Panc1 (cell line): ENCODE data around the gene RPF1. TPM values are rescaled to one million over a fixed set of nuclear protein-coding genes. Genes with fewer than 3 reads are reported as not detected.

ENCODE experiments used
- ATAC-seq: fragments of 200-7000 bp; cut with Tn5 transposase; 2 replicates; pipeline ENCODE4 v1.9.1; 2020; ENCODE audit warnings: mild to moderate bottlenecking, moderate library complexity
- BruUV-seq: library from RNA; stranded (reverse); fragments of 400-500 nt; replicated peaks from 2 replicates; lab custom pipeline; 2021; lab: Mats Ljungman, UMichigan
- CTCF ChIA-PET: fragments of 300-600 bp; sonication (Branson Sonifier 250); formaldehyde crosslinking; loops from one replicate; lab custom pipeline; 2022; ENCODE audit warnings: antibody characterized with exemption; lab: Charles Lee
- POLR2A ChIA-PET: fragments of 300-600 bp; sonication (Branson Sonifier 250); formaldehyde crosslinking; loops from one replicate; lab custom pipeline; 2022; ENCODE audit warnings: antibody characterized with exemption; lab: Charles Lee
- DNase-seq: peaks from one replicate; pipeline ENCODE4 v3.0.0-alpha.2; 2010; ENCODE audit warnings: low read depth, low spot score
- H3K27ac ChIP-seq: 2 replicates; pipeline ENCODE4 v1.5.1; 2011; ENCODE audit warnings: mild to moderate bottlenecking, low read length, inconsistent platforms
- H3K27me3 ChIP-seq: fragments of 200-500 bp; sonication (Bioruptor generic); 2 replicates; pipeline ENCODE4 v1.6.0; 2014; ENCODE audit warnings: low read length, inconsistent platforms; ENCODE audit not compliant: control insufficient read depth, insufficient read depth
- H3K36me3 ChIP-seq: fragments of 200-500 bp; sonication (Bioruptor generic); 2 replicates; pipeline ENCODE4 v1.5.1; 2014; ENCODE audit warnings: inconsistent platforms, mild to moderate bottlenecking, low read length, moderate library complexity; ENCODE audit not compliant: control insufficient read depth, insufficient read depth
- H3K4me1 ChIP-seq: 2 replicates; pipeline ENCODE4 v1.5.1; 2011; ENCODE audit warnings: inconsistent platforms, mild to moderate bottlenecking, low read length, moderate library complexity; ENCODE audit not compliant: control insufficient read depth, insufficient read depth
- H3K4me3 ChIP-seq, 2 experiments: 2 replicates each; pipeline ENCODE4 v1.5.1; 2011 to 2012; ENCODE audit warnings: low read depth in 2 of 2, low read length in 2 of 2, mild to moderate bottlenecking in 2 of 2, inconsistent platforms in 1 of 2, moderate library complexity in 1 of 2
- H3K9me3 ChIP-seq: fragments of 200-500 bp; sonication (Bioruptor generic); 2 replicates; pipeline ENCODE4 v1.5.1; 2014; ENCODE audit warnings: low read depth, mild to moderate bottlenecking, inconsistent platforms, low read length, moderate library complexity; ENCODE audit not compliant: control insufficient read depth, insufficient read depth
- POLR2AphosphoS5 ChIP-seq: IDR thresholded peaks from 2 replicates; pipeline ENCODE4 v1.6.1; 2012; ENCODE audit warnings: mild to moderate bottlenecking, low read depth, low read length, moderate library complexity
- SIN3A ChIP-seq: IDR thresholded peaks from 2 replicates; pipeline ENCODE4 v1.6.1; 2012; ENCODE audit warnings: low read depth, mild to moderate bottlenecking, low read length, moderate library complexity, borderline replicate concordance; ENCODE audit not compliant: insufficient read depth
- TCF7L2 ChIP-seq: IDR thresholded peaks from 2 replicates; pipeline ENCODE4 v1.6.1; 2011; ENCODE audit warnings: mild to moderate bottlenecking, low read depth, low read length, inconsistent platforms
- in situ Hi-C: cut with HindIII; loops from 2 replicates; pipeline ENCODE4 v1.10.0; 2016; ENCODE audit warnings: low sequenced_read_pairs, low pct_unique_long_range_greater_than_20kb
- intact Hi-C: fragments of 100-400 bp; cut with micrococcal nuclease; formaldehyde crosslinking; loops from one replicate; pipeline ENCODE4 v1.10.0; 2022; ENCODE audit not compliant: unreplicated experiment
- total RNA-seq: library from RNA; stranded (reverse); gene quantifications from one replicate; pipeline ENCODE4 v1.2.1, GENCODE V29; 2021; ENCODE audit not compliant: unreplicated experiment
- TF ChIP-seq, protein P1 (sequence below), 2 experiments: IDR thresholded peaks; 2 replicates each; pipeline ENCODE4 v1.6.1; 2011 to 2012; ENCODE audit warnings: low read depth in 2 of 2, control low read depth in 1 of 2, low read length in 1 of 2, mild to moderate bottlenecking in 1 of 2, moderate library complexity in 1 of 2; ENCODE audit not compliant: insufficient read depth in 1 of 2
- TF ChIP-seq, protein P2 (sequence below): fragments of 450-650 bp; IDR thresholded peaks from 2 replicates; pipeline ENCODE4 v1.5.1; 2017; ENCODE audit warnings: mild to moderate bottlenecking

RPF1 gene
- total RNA-seq, 1 experiment from 2014 or later: 73.0 TPM

DNA sequence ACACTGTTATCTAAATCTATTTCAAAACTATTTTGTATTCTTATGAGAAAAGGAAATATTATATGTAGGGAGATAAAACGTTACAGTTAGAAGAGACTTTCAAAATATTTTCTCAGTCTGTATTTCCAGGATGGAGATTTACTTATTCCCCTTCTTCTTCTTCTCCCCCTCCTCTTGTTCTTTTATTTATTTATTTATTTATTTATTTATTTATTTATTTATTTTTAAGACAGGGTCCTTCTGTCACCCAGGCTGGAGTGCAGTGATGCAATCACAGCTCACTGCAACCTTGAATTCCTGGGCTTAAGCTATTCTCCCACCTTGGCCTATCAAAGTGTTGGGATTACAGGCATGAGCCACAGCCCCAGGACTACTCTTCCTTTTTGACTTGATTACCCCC lies 2.8 kb upstream of the RPF1 start:
- DNase-seq (no peak), ATAC-seq (no peak)
- Histone ChIP-seq H3K4me1 (peaks cover 9% of the 10 kb centered on the region), H3K4me3 (no peak overlapping the region), H3K36me3 (no peaks in the 10 kb centered on the region; the same call in 1 of the 2 replicates), H3K27me3 (no peaks in the 10 kb centered on the region), H3K9me3 (peaks cover 5% of the 10 kb centered on the region; the same call in 1 of the 2 replicates), H3K27ac (no peak overlapping the region)
- BruUV-seq: no TSS peak
- CTCF ChIA-PET: no interaction called here
- TF ChIP-seq POLR2AphosphoS5: no peak
- TF ChIP-seq, protein P1, sequence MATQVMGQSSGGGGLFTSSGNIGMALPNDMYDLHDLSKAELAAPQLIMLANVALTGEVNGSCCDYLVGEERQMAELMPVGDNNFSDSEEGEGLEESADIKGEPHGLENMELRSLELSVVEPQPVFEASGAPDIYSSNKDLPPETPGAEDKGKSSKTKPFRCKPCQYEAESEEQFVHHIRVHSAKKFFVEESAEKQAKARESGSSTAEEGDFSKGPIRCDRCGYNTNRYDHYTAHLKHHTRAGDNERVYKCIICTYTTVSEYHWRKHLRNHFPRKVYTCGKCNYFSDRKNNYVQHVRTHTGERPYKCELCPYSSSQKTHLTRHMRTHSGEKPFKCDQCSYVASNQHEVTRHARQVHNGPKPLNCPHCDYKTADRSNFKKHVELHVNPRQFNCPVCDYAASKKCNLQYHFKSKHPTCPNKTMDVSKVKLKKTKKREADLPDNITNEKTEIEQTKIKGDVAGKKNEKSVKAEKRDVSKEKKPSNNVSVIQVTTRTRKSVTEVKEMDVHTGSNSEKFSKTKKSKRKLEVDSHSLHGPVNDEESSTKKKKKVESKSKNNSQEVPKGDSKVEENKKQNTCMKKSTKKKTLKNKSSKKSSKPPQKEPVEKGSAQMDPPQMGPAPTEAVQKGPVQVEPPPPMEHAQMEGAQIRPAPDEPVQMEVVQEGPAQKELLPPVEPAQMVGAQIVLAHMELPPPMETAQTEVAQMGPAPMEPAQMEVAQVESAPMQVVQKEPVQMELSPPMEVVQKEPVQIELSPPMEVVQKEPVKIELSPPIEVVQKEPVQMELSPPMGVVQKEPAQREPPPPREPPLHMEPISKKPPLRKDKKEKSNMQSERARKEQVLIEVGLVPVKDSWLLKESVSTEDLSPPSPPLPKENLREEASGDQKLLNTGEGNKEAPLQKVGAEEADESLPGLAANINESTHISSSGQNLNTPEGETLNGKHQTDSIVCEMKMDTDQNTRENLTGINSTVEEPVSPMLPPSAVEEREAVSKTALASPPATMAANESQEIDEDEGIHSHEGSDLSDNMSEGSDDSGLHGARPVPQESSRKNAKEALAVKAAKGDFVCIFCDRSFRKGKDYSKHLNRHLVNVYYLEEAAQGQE (IDR thresholded peaks at IDR 0.05; ENCODE audit: insufficient read depth in 1 of 2, low read depth in 2 of 2, low read length in 1 of 2): no peak
- no peak for TF ChIP-seq TCF7L2
- TF ChIP-seq, protein P2, sequence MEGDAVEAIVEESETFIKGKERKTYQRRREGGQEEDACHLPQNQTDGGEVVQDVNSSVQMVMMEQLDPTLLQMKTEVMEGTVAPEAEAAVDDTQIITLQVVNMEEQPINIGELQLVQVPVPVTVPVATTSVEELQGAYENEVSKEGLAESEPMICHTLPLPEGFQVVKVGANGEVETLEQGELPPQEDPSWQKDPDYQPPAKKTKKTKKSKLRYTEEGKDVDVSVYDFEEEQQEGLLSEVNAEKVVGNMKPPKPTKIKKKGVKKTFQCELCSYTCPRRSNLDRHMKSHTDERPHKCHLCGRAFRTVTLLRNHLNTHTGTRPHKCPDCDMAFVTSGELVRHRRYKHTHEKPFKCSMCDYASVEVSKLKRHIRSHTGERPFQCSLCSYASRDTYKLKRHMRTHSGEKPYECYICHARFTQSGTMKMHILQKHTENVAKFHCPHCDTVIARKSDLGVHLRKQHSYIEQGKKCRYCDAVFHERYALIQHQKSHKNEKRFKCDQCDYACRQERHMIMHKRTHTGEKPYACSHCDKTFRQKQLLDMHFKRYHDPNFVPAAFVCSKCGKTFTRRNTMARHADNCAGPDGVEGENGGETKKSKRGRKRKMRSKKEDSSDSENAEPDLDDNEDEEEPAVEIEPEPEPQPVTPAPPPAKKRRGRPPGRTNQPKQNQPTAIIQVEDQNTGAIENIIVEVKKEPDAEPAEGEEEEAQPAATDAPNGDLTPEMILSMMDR: no peak
- no peak for TF ChIP-seq SIN3A
- POLR2A ChIA-PET: no interaction called here
- in situ Hi-C loops: no loop called here
- intact Hi-C loops: no loop called here

DNA sequence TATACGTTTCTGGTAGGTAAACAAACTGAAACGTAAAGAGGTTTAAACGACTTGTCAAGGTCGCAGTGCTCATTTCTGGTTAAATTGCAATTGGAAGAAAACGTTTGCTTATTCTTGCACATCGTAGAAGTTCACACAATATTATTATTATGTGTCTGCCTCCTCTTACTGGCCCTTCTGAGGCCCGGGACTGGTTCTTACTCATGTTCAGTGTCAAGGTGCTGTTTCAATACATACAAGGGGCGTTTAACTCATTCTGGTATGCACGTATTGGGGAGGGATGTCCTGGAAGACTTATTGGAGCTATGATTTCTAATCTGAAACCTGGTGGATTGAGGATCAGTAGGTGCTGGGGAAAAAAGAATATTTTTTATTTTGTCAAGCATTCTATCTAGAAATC lies 932 bp downstream of the RPF1 start:
- ChIA-PET POLR2A (interaction anchor here (0.9 to 1.0 kb wide), 3 partner anchors 15 to 124 kb away, joined by 3 to 6 read pairs (median 4); partner anchors contain the start of genes GNG5 and SPATA1), CTCF (interaction anchor here (0.6 to 1.6 kb wide), 4 partner anchors 26 to 336 kb away, joined by 3 to 6 read pairs (median 3); no protein-coding TSS in a partner anchor)
- no peak for DNase-seq
- no peak for ATAC-seq
- intact Hi-C loops (loop anchor here (1.0 kb wide), 1 partner anchor 339 kb away; no protein-coding TSS in a partner anchor), in situ Hi-C loops (no loop called here)
- peaks cover 5% of the 10 kb centered on the region; the same call in 1 of the 2 replicates for H3K9me3 ChIP-seq
- peak overlapping the region; percentile 93 for H3K27ac ChIP-seq
- H3K36me3 ChIP-seq: peaks cover 16% of the 10 kb centered on the region
- BruUV-seq: no TSS peak
- H3K4me3 ChIP-seq: peak overlapping the region; percentile 71 to 81
- peaks cover 11% of the 10 kb centered on the region for H3K4me1 ChIP-seq
- no peak for TF ChIP-seq SIN3A
- TF ChIP-seq, protein P2: no peak
- TF ChIP-seq, protein P1 (IDR thresholded peaks at IDR 0.05; ENCODE audit: insufficient read depth in 1 of 2, low read depth in 2 of 2, low read length in 1 of 2): no peak
- no peak for TF ChIP-seq POLR2AphosphoS5
- TF ChIP-seq TCF7L2: no peak
- no peaks in the 10 kb centered on the region for H3K27me3 ChIP-seq
